A549 (cell line): ENCODE results near the gene THADA. TPM values are rescaled to one million over a fixed set of nuclear protein-coding genes. Genes with fewer than 3 reads are reported as not detected.
A peak's percentile ranks its signal among the peaks of the same experiment; 100 is the strongest.

Experiments used
- ATAC-seq, 2 experiments: fragments of 200-7000 bp in 1 of 2; fragments of >200 bp in 1 of 2; cut with Nextera tagmentation in 1 of 2; cut with Tn5 transposase in 1 of 2; 3 replicates each; pipeline versions ENCODE4 v1.8.0 to v1.9.1; 2018 to 2020; ENCODE audit warnings: mild to moderate bottlenecking in 1 of 2, moderate library complexity in 1 of 2
- CTCF ChIA-PET: fragments of 300-600 bp; sonication (Branson Sonifier 250); formaldehyde crosslinking; extraction: SDS; loops from one replicate; lab custom pipeline; 2021; ENCODE audit warnings: antibody characterized with exemption, inconsistent platforms; lab: Yijun Ruan, JAX
- POLR2A ChIA-PET: fragments of 350-600 bp; formaldehyde crosslinking; extraction: SDS; loops from one replicate; lab custom pipeline; 2021; ENCODE audit warnings: antibody characterized with exemption, inconsistent platforms; lab: Yijun Ruan, JAX
- DNase-seq, 2 experiments: peaks; one replicate each; pipeline versions ENCODE4 v3.0.0 to v3.0.0-alpha.2; 2011 to 2016; ENCODE audit warnings: low read depth in 1 of 2, low spot score in 1 of 2
- FAIRE-seq: peaks from 2 replicates; lab custom pipeline; 2011; peaks lifted over from hg19 to GRCh38; lab: Jason Lieb, UNC
- H3K27ac ChIP-seq, 2 experiments: fragments of >200 bp; sonication (Bioruptor Twin); formaldehyde crosslinking; 3 replicates each; pipeline ENCODE4 v1.5.1; 2016 to 2017
- H3K4me1 ChIP-seq: fragments of >200 bp; sonication (Bioruptor Twin); formaldehyde crosslinking; 3 replicates; pipeline ENCODE4 v1.6.1; 2016
- H3K4me2 ChIP-seq: fragments of >200 bp; sonication (Bioruptor Twin); formaldehyde crosslinking; 3 replicates; pipeline ENCODE4 v1.6.1; 2016
- H3K4me3 ChIP-seq: fragments of >200 bp; sonication (Bioruptor Twin); formaldehyde crosslinking; 3 replicates; pipeline ENCODE4 v1.5.1; 2016
- H3K9me3 ChIP-seq: fragments of >200 bp; sonication (Bioruptor Twin); formaldehyde crosslinking; 3 replicates; pipeline ENCODE4 v1.6.1; 2016
- BCL3 ChIP-seq: fragments of >200 bp; sonication (Bioruptor Twin); formaldehyde crosslinking; IDR thresholded peaks from 3 replicates; pipeline ENCODE4 v1.6.1; 2016
- BHLHE40 ChIP-seq: IDR thresholded peaks from 2 replicates; pipeline ENCODE4 v1.6.1; 2012; ENCODE audit warnings: low read depth, low read length, inconsistent platforms
- CBX8 ChIP-seq: fragments of 200-600 bp; sonication (generic); IDR thresholded peaks from 2 replicates; pipeline ENCODE4 v1.6.1; 2016
- E2F6 ChIP-seq: IDR thresholded peaks from 2 replicates; pipeline ENCODE4 v1.6.1; 2012; ENCODE audit warnings: low read depth, borderline replicate concordance
- FOSB ChIP-seq: fragments of 250-450 bp; sonication (Bioruptor Pico); IDR thresholded peaks from 2 replicates; pipeline ENCODE4 v1.5.0; 2020; ENCODE audit warnings: mild to moderate bottlenecking, moderate library complexity
- HOXA7 ChIP-seq: fragments of 250-450 bp; sonication (Bioruptor Pico); IDR thresholded peaks from 2 replicates; pipeline ENCODE4 v1.5.0; 2020; ENCODE audit warnings: mild to moderate bottlenecking, moderate library complexity
- JUN ChIP-seq, 2 experiments: fragments of >200 bp; sonication (Bioruptor Twin); formaldehyde crosslinking; IDR thresholded peaks; 2 replicates in 1 of 2; 3 replicates in 1 of 2; pipeline ENCODE4 v1.6.1; 2016 to 2017
- MYC ChIP-seq: IDR thresholded peaks from 2 replicates; pipeline ENCODE4 v1.6.1; 2012; ENCODE audit warnings: mild to moderate bottlenecking, inconsistent platforms, low read length, improper control_type of control experiment, borderline replicate concordance
- PHF8 ChIP-seq: fragments of 200-600 bp; sonication (generic); IDR thresholded peaks from 2 replicates; pipeline ENCODE4 v1.6.1; 2016; ENCODE audit warnings: low read depth, mild to moderate bottlenecking, antibody characterized with exemption, moderate library complexity, borderline replicate concordance
- POLR2A ChIP-seq: IDR thresholded peaks from 2 replicates; pipeline ENCODE4 v1.6.1; 2012; ENCODE audit warnings: mild to moderate bottlenecking, low read length
- POLR2AphosphoS2 ChIP-seq: conservative IDR thresholded peaks from 2 replicates; pipeline ENCODE4 v1.6.1; 2012; ENCODE audit warnings: low read length, improper control_type of control experiment, inconsistent platforms
- RAD21 ChIP-seq, 2 experiments: fragments of >200 bp in 1 of 2; sonication (Bioruptor Twin) in 1 of 2; formaldehyde crosslinking in 1 of 2; IDR thresholded peaks in 1 of 2; conservative IDR thresholded peaks in 1 of 2; 2 replicates in 1 of 2; 3 replicates in 1 of 2; pipeline ENCODE4 v1.6.1; 2012 to 2018; ENCODE audit warnings: inconsistent platforms in 1 of 2
- RARB ChIP-seq: fragments of 250-450 bp; sonication (Bioruptor Pico); IDR thresholded peaks from 2 replicates; pipeline ENCODE4 v1.8.0; 2021; ENCODE audit warnings: mild to moderate bottlenecking, moderate library complexity
- TFCP2L1 ChIP-seq: fragments of 250-450 bp; sonication (Bioruptor Pico); IDR thresholded peaks from 2 replicates; pipeline ENCODE4 v1.5.0; 2021; ENCODE audit warnings: mild to moderate bottlenecking
- ZC3H11A ChIP-seq: fragments of 450-650 bp; IDR thresholded peaks from 2 replicates; pipeline ENCODE4 v1.6.1; 2014; ENCODE audit warnings: antibody characterized with exemption, mild to moderate bottlenecking
- ZFP36 ChIP-seq: fragments of 450-650 bp; IDR thresholded peaks from 2 replicates; pipeline ENCODE4 v1.6.1; 2014; ENCODE audit warnings: borderline replicate concordance; ENCODE audit not compliant: partially characterized antibody
- ZSCAN20 ChIP-seq: fragments of 250-450 bp; sonication (Bioruptor Pico); IDR thresholded peaks from 2 replicates; pipeline ENCODE4 v1.8.0; 2022; ENCODE audit warnings: mild to moderate bottlenecking, moderate library complexity
- WGBS: methylation state at CpG from one replicate; pipeline ENCODE4 v1.1.6; 2017; ENCODE audit errors: missing lambda C conversion rate; 5-methylcytosine and 5-hydroxymethylcytosine counted together
- polyA plus RNA-seq, 4 experiments: library from polyadenylated mRNA; depleted of rRNA in 3 of 4; stranded (reverse); fragments of >200 nt; fragmentation: RNase III in 1 of 4; extraction: RNeasy Plus Mini Kit Qiagen cat#74134 plus additional on column Dnase treatment in 1 of 4; gene quantifications; 2 replicates in 3 of 4; 3 replicates in 1 of 4; pipeline ENCODE4 v1.2.3, GENCODE V29; 2011 to 2017
- TF ChIP-seq, protein P1 (sequence below): fragments of 150-350 bp; IDR thresholded peaks from 2 replicates; pipeline ENCODE4 v1.6.1; 2014; ENCODE audit warnings: low read depth, mild to moderate bottlenecking, low read length
- TF ChIP-seq, protein P2 (sequence below): IDR thresholded peaks from 2 replicates; pipeline ENCODE4 v1.6.1; 2012
- TF ChIP-seq, protein P3 (sequence below): IDR thresholded peaks from 2 replicates; pipeline ENCODE4 v1.6.1; 2012

Gene THADA
- polyA plus RNA-seq, 2 of the 4 experiments (the other 2 are of a cell fraction) = 21.8 to 37.9 TPM

DNA sequence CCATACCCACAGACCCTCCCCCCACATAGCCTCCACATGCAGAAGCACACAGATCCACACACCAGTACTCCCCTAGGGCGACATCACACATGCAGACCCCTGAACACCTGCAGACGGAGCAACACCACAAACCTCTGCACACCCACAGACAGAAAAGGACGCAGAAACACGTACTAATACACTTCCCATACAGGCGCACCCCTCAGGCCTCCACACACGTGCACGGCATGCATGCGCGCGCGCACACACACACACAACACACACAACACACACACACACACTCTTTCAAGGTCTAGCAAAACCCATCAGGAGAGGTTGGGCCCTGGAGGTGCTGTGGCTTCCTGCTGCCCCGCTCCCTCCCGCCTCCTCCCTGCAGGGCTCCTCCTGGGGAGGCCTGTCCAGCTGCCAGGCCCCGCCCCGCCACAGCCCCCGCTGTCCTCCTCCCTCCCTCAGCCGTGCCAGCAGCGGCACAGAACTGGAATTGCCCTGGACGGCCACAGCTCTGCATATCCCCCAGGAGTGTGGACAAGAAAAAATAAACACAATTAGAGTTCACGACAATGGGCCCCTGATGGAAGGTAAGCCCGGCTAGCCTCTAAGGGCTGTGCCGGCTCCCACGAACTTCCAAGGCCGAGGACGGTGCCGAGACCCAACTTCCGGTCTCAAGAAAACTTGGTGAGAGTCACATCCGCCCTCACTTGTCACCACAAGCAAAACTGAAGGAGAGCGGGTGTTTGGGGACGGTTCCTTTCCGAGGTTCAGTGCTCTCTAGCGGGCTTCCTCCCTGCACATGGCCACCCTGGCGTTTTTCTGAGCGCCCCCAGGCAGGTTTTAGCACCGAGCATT is 376.2 kb downstream of the THADA start:
- CTCF ChIA-PET = interaction anchor here (0.6 to 11.1 kb wide), 10 partner anchors 10 to 272 kb away, joined by 3 to 163 read pairs (median 6); no protein-coding TSS in a partner anchor
- Histone ChIP-seq H3K4me3 (peak overlapping the region; percentile 44), H3K4me1 (peaks cover 52% of the 10 kb centered on the region), H3K27ac (peak overlapping the region; percentile 89 to 95), H3K9me3 (no peaks in the 10 kb centered on the region), H3K4me2 (peak overlapping the region; percentile 96)
- DNase-seq (peak; percentile 81 to 93), ATAC-seq (peak; percentile 71 to 84), FAIRE-seq (no peak)
- 2% methylated on average over 30 of the region's 35 CpGs for WGBS
- TF ChIP-seq PHF8 (peak; percentile 51; the same call in 1 of the 2 replicates), BCL3 (0 out of 3 replicates have a peak, but pooled peaks have one; percentile 59), FOSB (CRISPR knock-in tag) (no peak), JUN (IDR thresholded peaks at IDR 0.05) (peak; percentile 77 to 79; a peak in 4 of 5 replicates), POLR2AphosphoS2 (no peak), CBX8 (no peak), TFCP2L1 (CRISPR knock-in tag) (no peak), BHLHE40 (peak; percentile 44; the same call in 1 of the 2 replicates), POLR2A (peak; percentile 48), HOXA7 (CRISPR knock-in tag) (no peak), RAD21 (conservative IDR thresholded peaks at IDR 0.05 in 1 of 2, IDR thresholded peaks at IDR 0.05 in 1 of 2) (peak; percentile 16 to 40; a peak in 3 of 5 replicates), ZSCAN20 (CRISPR knock-in tag) (no peak), E2F6 (peak; percentile 84), MYC (peak; percentile 65; the same call in 1 of the 2 replicates), RARB (CRISPR knock-in tag) (0 out of 2 replicates have a peak, but pooled peaks have one; percentile 22), ZFP36 (no peak)
- TF ChIP-seq, protein P1, sequence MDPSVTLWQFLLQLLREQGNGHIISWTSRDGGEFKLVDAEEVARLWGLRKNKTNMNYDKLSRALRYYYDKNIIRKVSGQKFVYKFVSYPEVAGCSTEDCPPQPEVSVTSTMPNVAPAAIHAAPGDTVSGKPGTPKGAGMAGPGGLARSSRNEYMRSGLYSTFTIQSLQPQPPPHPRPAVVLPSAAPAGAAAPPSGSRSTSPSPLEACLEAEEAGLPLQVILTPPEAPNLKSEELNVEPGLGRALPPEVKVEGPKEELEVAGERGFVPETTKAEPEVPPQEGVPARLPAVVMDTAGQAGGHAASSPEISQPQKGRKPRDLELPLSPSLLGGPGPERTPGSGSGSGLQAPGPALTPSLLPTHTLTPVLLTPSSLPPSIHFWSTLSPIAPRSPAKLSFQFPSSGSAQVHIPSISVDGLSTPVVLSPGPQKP = no peak
- TF ChIP-seq, protein P2, sequence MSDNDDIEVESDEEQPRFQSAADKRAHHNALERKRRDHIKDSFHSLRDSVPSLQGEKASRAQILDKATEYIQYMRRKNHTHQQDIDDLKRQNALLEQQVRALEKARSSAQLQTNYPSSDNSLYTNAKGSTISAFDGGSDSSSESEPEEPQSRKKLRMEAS = peak; percentile 80
- TF ChIP-seq, protein P3, sequence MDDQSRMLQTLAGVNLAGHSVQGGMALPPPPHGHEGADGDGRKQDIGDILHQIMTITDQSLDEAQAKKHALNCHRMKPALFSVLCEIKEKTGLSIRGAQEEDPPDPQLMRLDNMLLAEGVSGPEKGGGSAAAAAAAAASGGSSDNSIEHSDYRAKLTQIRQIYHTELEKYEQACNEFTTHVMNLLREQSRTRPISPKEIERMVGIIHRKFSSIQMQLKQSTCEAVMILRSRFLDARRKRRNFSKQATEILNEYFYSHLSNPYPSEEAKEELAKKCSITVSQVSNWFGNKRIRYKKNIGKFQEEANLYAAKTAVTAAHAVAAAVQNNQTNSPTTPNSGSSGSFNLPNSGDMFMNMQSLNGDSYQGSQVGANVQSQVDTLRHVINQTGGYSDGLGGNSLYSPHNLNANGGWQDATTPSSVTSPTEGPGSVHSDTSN = 0 out of 2 replicates have a peak, but pooled peaks have one; percentile 37
- POLR2A ChIA-PET = interaction anchor here (0.6 to 2.1 kb wide), 7 partner anchors 12 to 409 kb away, joined by 3 to 6 read pairs (median 4); no protein-coding TSS in a partner anchor

DNA sequence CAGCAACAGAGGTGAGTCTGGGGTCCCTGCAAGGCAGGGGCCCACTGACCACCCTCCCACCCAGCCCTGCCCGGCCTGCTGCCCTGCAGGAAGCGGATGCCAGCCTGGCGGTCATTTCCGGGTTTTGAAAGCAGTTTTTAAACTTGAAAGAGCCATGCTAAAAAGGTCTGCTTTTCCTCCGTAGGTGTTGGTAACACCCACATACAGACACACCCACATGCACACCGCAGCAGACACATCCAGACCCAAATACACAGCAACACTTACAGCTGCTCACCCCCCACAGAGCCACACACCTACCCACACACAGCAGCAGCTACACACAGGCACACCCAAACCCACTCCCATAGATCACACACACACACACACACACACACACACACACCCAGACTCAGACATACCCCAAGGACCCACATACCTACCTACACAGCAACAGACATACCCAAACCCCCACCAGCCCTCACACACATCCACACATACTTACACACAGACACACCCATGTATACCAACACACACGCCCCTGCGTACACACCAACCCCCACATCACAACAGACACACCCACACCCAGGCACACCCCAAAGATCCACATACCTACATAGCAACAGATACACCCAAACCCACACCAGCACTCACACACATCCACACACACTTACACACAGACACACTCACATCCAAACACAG is 377.0 kb downstream of the THADA start:
- ChIA-PET POLR2A (interaction anchor here (1.0 to 2.1 kb wide), 4 partner anchors 8 to 409 kb away, joined by 4 to 7 read pairs (median 4); partner anchors contain the start of gene ZFP36L2), CTCF (interaction anchor here (0.7 to 11.1 kb wide), 10 partner anchors 10 to 389 kb away, joined by 3 to 163 read pairs (median 4); no protein-coding TSS in a partner anchor)
- peaks cover 50% of the 10 kb centered on the region for H3K4me1 ChIP-seq
- peak in 1 of 2 experiments; percentile 73 for DNase-seq
- H3K27ac ChIP-seq = peak overlapping the region; percentile 89 to 95
- H3K9me3 ChIP-seq = no peaks in the 10 kb centered on the region
- ATAC-seq = peak; percentile 13 to 17
- FAIRE-seq = no peak
- H3K4me2 ChIP-seq = peak overlapping the region; percentile 96
- WGBS = 5% methylated on average over 4 of the region's 8 CpGs
- TF ChIP-seq ZC3H11A = no peak
- peak overlapping the region; percentile 44 for H3K4me3 ChIP-seq
